HK-2 (cell line): ENCODE measurements around the gene CXCL6.

ENCODE experiments used
- DNase-seq: peaks from one replicate; pipeline ENCODE4 v3.0.0-alpha.2; 2018; ENCODE audit not compliant: unreplicated experiment

CXCL6 gene

GRCh38 chr4:73842696-73843095, 6.2 kb downstream of the CXCL6 start:
- no peak for DNase-seq

GRCh38 chr4:73843369-73843768, 6.9 kb downstream of the CXCL6 start:
- DNase-seq = no peak

GRCh38 chr4:73844345-73844744, 7.9 kb downstream of the CXCL6 start:
- no peak for DNase-seq

- DNase-seq = no peak
Observed at GRCh38 chr4:73844806-73845205, 8.3 kb downstream of the CXCL6 start.

GRCh38 chr4:73847526-73848182, 11.2 kb downstream of the CXCL6 start:
- no peak for DNase-seq

- DNase-seq = no peak
Observed at GRCh38 chr4:73848183-73848777, 11.8 kb downstream of the CXCL6 start.

- no peak for DNase-seq
Observed at GRCh38 chr4:73850261-73850970, 13.9 kb downstream of the CXCL6 start.

GRCh38 chr4:73851293-73851692, 14.8 kb downstream of the CXCL6 start:
- no peak for DNase-seq

GRCh38 chr4:73852771-73853170, 16.3 kb downstream of the CXCL6 start:
- no peak for DNase-seq

- no peak for DNase-seq
Observed at GRCh38 chr4:73853246-73853704, 16.8 kb downstream of the CXCL6 start, which contains the start of gene PF4V1. PF4V1 (plus strand) TSS chr4:73853296; CDS start chr4:73853363, 67 bp downstream.

- no peak for DNase-seq
Observed at GRCh38 chr4:73853718-73854473, 17.4 kb downstream of the CXCL6 start.

GRCh38 chr4:73855406-73855805, 18.9 kb downstream of the CXCL6 start:
- no peak for DNase-seq

- no peak for DNase-seq
Observed at GRCh38 chr4:73856518-73856917, 20.0 kb downstream of the CXCL6 start.

GRCh38 chr4:73859614-73860088, 23.2 kb downstream of the CXCL6 start:
- no peak for DNase-seq

- DNase-seq = no peak
Observed at GRCh38 chr4:73860181-73860580, 23.7 kb downstream of the CXCL6 start.

- DNase-seq = no peak
Observed at GRCh38 chr4:73860917-73861316, 24.4 kb downstream of the CXCL6 start.

GRCh38 chr4:73862322-73862721, 25.8 kb downstream of the CXCL6 start:
- no peak for DNase-seq

GRCh38 chr4:73864365-73864764, 27.9 kb downstream of the CXCL6 start:
- no peak for DNase-seq

- DNase-seq = no peak
Observed at GRCh38 chr4:73864961-73865360, 28.5 kb downstream of the CXCL6 start.

- no peak for DNase-seq
Observed at GRCh38 chr4:73865431-73866096, 29.1 kb downstream of the CXCL6 start.

GRCh38 chr4:73866246-73866645, 29.8 kb downstream of the CXCL6 start:
- DNase-seq = no peak

GRCh38 chr4:73867783-73868182, 31.3 kb downstream of the CXCL6 start:
- DNase-seq = no peak
